KBM-7 (cell line): ENCODE measurements around the gene KCNQ1.

Experiments
- DNase-seq: peaks from one replicate; pipeline ENCODE4 v3.0.0-alpha.2; 2015
- in situ Hi-C: fragments of 300-500 bp; cut with MboI; formaldehyde crosslinking; loops from 2 replicates; pipeline ENCODE4 v1.14.3; 2020; ENCODE audit warnings: low sequenced_read_pairs, low pct_unique_long_range_greater_than_20kb, mixed read lengths

Gene KCNQ1

DNA sequence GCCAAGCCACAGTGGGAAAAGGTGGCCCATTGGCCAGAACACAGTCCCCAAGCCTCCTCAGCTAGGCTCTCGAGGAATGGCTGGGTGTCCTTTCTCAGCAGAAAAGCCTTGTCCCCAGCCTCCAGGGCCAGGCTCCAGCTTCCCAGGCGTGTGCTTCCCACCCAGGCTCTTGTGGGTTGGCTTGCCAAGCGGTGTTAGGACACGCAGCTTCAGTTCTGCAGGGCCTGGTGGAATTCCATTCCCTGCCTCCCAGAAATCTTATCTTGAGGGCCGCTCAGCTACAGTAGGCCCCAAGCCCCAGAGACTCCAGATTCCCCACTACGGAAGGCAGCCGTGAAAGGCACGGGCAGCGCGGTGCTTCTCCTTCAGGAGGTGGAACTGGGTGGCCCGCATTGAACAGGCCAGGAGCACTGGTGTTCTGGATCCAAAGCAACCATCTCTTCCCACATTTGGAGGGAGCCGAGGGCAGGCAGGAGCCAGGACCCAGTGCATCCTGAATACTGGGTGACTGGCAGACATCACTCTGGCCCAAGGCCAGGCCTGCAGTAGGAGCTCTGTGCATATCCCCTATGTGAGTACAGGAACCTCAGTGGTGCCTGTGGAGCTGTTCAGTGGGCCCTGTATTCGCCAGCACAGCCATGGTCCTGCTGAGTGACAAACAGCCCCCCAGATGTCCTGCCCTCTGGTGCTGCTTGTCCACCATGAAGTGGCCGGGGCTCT lies 271.7 kb downstream of the KCNQ1 start:
- in situ Hi-C loops: no loop called here
- DNase-seq: no peak

DNA sequence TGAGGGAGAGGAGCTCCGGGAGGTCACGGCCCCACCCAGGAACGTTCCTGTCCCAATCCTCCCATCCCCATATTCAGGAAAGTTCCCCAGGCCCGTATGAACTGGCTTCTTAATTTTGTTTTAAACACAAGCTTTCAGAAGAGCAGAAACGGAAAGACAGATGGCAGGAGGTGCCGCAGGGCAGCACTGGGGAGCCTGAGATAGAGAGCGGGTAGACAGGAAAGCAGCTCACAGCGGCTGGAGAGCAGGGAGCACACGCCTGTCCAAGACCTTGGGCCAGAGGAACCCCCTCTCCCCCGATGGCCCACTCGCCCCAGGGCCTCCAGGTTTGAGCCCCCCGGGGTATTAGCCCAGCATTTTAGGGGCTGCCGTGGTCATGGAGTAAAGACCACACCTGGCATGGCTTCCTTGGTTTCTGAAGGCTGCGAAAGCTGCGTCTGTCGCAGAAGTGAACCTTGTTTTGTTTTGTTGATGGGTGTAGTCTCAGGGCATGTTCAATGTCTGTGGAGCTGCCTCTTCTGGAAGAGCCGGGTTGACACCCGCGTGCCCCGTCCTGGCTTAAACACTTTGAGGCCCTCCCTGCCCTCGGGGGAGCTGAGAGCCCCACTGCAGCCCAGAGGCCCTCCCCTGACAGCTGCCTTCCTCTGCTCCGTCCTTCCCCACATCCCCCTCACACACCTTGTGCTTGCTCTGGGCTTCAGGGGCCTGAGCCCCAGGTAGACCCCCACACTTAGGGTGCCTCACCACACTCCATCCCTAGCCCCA lies 272.9 kb downstream of the KCNQ1 start:
- no peak for DNase-seq
- in situ Hi-C loops: no loop called here

DNA sequence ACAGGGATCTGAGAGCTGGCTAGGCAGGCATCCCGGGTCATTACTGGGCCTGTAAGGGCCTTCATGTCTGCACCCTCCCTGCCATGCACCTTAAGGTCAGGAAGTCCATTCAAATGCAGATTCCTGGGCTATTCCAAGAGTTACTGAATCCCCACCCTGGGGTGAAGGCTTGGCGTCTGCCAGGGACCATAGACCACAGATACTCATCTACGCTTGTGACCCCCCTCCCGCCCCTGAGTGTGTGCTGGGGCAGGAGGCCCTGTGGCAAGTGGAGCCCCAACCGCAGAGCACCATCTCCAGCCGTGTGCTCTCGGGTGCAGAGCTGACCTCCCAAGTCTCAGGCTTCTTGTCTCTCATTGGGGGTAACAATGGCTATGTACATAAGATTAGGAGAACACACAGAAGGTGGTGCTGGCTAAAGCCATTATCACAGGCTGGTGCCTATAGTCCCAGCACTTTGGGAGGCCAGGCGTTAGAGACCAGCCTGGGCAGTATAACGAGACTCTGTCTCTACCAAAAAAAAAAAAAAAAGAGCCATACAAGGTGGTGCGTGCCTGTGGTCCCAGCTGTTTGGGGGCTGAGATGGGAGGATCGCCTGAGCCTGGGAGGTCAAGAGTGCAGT lies 274.1 kb downstream of the KCNQ1 start:
- DNase-seq: no peak
- in situ Hi-C loops: no loop called here

DNA sequence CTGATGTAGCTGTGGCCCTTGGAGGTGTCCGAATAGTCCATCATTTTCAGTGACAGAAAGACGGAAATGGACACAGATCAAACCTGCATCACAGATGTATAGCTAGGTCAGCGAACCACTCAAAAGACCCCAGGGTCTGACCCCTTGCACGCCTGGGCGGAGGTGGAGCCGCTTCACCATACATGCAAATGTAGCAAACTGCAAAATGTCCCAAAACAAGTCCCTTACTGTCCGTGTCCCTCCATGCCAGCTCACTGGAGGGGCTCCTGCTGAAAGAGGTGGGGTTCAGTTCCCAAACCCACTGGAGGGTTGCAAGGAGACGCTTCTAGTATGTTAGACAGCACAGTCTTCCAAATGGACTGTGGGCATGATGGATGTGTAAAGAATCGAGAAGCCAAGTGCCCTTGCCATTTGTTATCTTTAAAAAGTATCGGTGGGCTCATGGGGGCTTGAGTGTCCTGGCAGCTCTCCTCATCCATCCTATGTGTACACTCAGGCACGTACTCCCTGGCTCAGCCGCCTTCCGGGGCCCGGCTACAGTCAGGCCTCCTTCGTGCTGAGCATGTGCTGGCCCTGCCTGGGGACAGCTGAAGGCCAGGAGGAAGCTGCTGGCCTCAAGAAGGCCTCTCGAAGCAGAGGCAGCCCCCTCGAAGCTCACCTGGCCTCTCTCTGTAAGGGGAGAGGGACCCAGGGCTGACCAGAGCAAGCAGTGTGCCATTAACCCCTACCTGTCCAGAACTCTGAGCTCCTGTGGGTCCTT lies 275.2 kb downstream of the KCNQ1 start:
- in situ Hi-C loops: no loop called here
- no peak for DNase-seq

DNA sequence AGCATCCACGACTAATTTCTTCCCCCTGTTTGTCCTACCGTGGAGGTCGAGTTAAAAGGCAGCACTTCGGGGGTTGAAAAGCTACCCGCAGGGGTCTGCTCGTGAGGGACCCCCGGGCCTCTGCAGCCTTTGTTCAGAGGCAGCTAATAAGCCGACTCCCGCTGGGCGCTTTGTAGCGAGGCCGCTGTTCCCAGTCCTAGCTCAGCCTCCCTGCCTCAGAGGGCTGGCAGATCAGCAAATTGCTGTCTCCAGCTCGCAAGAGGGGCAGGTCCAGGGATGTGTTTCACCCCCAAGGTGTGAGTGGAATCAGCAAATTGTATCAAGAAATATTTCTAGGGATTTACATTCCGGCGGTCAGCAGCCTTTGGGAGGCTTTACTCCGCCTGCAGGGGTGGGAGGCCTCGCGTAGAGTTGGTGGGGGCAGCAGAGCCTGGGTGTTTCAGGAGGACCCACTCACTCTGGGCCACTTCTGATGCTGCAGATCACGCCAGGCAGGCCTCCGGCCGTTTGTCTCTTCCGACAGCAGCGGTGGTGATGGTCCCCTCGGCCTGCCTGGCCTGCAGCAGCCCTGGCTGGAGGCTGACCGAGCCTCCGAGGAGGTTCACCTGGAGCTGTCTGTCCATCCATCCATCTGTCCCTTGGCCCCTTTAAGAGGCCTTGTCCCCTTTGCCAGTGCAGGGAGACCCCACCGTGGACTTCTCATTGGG lies 276.6 kb downstream of the KCNQ1 start:
- DNase-seq: no peak
- in situ Hi-C loops: no loop called here

DNA sequence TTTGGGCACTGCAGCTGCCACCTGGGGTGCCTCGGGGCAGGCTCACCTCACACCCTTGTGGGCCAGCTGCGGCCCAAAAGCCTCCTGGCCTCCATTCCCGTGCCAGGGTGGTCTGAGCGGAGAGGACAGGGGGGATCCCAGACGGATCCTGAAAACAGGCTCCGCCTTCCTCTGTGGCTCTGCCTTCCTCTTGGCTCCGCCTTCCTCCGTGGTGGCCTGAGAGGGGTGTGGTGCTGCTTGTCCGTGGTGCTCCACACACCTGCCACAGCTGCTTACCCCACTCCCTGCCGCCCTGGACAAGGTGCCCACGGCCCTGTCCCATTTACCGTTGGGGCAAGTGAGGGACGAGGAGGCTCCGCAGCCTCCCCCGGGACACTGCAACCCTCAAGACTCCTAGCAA lies 278.1 kb downstream of the KCNQ1 start:
- DNase-seq: no peak

DNA sequence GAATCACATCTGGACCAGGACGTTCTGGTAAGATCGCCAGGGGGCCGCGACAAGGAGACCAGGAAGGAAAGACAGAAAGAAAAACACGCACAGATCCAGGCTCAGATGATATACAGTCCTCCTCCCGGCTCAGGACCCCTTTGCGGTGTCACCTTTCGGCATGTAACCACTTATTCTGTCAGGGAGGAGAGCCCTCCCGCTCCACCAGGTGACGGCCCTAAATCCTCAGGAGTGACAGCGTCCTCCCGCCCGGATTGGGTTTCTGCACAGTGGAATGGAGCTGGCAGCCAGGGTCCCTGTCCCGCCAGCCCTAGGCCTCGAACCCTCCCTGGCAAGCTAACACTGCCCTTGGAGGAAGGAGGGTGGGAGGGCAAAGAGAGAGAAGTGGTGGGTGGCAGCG lies 279.3 kb downstream of the KCNQ1 start:
- no peak for DNase-seq
- in situ Hi-C loops: no loop called here

More for the DNA sequence above, 278.1 kb downstream of the KCNQ1 start:
- in situ Hi-C loops: no loop called here

DNA sequence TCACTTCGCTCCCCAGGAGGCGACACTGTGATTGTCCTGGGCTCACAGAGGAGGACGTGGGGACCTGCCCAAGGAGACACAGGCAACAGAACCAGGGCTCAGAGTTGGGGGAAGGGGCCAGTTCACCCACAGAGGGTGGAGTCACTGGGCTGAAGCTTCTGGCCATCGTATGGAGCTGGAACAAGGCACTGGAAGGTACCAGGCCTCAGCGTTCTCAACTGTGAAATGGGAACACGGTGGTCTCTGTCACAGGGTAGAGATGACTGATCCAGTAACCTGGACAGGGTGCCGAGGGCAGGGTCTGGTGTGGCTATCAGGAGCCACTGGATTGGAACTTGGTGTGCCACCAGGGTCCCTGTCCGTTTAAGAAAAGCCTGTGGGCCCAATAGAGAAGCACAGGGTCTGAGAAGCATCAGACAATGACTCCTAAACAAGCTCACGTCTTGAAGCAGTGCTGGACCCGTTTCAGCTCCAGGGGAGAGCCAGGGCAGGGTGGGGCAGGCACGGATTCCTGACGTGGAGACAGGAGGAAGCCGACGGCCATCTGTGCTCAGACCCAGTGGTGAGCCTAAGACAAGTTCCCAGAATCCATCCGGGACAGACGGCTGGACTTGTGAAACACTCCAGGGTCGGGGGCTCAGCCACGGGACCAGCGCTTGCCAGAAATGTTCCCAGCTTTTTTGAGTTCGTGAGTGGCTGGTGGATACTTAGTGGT lies 280.0 kb downstream of the KCNQ1 start:
- in situ Hi-C loops: no loop called here
- DNase-seq: no peak

DNA sequence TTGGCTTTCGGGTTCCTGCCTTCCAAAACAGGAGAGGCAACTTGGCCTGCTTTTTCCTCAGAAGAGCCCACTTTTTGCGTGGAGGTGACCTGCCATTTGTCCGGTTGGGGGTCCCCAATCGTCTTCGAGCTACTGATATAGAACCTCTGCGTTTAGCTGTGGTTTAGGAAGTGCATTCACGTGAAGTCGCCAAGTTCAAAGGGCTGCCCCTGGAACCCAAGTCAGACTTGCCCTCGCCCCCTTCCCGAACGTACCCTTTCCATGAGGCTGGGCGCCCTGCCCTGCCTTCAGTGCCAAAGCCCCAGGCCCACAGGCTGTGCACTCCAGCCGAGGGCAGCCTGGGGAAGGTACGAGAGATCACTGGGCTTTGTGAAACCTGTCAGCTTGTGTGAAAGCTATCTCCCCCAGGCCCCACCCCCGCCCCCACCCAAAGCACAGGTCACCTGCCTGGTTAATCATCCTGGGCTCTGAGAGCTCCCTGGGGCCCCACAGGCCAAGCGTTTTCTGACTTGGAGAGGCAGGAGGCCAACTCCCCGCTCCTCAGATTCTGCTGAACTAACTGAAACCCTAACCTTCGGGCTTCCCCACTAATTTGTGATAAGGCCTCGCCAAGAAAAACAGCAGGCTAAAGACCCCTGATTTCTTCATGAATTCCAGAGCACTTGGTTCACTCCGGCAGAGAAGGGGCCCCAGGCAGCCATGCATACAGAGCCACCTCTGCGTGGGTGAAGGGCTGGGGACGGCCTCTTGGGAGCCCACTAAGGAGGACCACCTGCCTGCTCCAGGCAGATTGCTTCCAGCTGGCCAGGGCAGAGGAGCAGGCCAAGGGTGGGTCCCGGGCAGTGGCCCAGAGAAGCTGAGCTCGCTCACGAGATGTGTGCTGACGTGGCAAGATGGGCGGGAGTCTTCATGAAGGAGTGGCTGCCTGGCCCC lies 280.8 kb downstream of the KCNQ1 start:
- in situ Hi-C loops: no loop called here
- no peak for DNase-seq

DNA sequence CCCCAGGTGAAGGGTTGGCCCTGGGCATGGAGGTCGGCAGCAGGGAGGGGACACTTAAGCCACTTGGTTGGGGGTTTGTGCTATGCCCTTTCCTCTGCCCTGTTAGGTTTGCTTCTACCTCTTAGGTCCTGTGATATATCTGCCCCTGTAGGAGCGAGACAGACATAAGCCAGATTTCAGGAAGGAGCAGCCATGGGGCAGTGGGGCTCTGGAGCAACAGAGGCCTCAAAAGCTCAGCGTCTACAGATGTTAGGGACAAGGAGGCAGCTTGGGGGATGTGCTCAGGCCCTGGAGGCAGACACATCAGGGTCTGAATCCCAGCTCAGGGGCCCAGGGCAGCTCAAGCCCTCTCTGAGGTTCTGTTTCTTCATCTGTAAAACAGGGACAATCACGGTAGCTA lies 282.2 kb downstream of the KCNQ1 start:
- in situ Hi-C loops: no loop called here
- no peak for DNase-seq

DNA sequence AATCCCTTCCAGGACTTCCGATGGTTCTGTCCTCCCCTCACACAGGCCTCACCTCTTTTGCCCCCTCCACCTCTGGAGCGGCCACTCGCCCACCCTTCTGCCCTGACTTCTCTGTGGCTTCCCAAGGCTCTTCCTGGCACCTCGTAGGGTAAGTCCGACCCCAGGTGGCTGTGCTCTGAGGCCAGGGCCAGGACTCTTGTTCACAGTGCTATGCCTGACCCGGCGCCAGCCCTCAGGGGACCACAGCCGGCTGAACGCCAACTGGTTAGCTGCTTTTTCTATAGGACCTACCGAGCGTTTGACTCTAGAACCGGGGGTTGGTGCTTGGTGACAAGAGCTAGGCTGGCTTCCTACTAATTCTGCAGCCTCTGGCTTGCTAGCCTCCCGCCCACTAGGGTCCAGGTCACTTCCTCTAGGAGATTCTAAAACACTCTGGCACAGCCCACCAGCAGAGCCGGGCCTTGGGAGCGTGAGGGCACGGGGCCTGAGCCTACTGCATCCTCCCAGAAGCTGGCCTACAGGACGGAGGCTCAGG lies 283.4 kb downstream of the KCNQ1 start:
- in situ Hi-C loops: no loop called here
- DNase-seq: no peak

DNA sequence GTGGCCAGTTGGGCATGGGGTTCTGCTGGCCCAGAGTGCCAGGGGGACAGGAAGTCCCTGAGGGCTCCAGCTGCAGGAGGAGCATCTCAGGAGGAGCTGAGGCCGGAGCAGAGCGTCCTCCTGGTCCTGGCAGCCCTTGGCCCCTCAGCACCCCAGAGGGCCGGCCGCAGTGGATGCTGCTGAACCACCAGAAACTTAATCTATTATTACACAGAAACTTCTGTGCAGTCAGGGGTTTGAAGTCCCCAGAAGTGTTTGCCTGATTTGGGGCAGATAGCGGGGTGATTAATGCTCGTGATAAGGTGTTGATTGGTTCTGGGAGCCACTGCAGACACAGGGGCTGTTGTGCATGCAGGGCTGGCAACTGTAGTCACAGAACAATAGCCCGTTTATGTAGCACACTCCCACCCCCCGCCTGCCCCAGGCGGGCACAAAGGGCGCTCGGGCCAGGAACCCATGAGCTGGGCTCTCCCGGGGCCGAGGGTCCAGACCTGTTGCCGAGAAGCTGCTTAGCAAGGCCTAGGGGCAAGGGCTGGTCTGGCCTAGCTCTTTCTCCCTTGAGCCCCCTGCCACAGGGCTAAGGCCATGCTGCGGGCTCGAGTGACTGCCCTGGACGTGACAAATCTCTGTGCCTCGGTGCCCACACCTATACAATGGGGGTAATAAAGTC lies 284.0 kb downstream of the KCNQ1 start:
- no peak for DNase-seq
- in situ Hi-C loops: no loop called here

DNA sequence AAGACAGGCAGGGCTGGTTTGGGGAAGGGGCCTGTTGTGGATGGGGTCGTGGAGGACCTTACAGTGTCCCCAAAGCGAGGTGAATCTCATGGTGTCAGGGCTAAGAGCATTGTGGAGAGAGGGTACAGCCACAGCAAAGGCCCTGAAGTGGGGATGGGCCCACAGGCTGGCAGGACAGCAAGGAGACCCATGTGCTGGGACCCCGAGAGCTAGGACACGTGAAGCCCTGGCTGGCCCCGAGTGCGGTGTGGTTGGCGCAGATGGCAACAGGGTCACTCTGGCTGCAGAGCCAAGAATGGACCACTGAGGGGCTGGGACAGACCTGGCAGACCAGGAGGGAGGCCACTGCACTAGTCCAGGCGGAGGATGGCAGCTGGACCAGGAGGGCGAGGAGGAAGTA lies 285.0 kb downstream of the KCNQ1 start:
- in situ Hi-C loops: no loop called here
- DNase-seq: no peak

DNA sequence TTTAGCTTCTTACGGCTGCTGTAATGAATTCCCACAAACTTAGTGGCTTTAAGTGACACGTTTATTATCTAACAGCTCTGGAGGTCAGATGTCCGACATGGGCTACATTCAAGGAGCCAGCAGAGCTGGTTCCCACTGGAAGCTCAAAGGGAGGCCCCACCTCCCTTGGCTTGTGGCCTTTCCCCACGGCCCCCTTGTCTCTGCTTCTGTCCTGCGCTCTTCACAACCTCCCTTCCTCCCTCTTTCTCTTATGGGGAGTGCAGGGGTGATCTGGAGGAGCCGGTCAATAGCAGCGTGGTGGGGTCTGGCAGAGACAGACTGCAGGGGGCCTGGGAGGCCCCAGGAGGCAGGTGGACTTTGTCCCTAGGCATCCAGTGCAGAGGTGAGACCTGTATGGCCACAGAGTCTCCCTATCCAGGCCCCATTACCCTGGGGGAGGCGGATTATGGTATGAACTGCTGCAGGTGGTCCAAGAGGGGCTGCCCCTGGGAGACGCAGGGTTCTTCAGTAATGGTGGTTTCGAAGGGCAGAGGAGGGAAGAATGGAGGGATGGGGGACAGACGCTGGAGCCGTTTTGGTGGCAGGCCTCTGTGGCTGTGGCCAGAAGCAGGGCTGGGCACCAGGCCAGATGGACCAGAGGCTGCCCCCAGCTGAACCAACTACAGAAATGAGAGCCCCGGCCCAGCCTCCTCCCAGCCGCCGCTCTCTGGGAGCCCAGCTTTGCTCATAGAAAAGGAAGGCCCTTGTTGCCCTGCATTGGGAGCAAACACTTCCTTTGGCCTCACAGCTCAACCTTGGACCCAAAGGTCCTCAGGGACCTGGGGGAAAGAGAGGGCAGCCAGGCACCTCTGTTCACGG lies 285.7 kb downstream of the KCNQ1 start:
- in situ Hi-C loops: no loop called here
- DNase-seq: no peak

DNA sequence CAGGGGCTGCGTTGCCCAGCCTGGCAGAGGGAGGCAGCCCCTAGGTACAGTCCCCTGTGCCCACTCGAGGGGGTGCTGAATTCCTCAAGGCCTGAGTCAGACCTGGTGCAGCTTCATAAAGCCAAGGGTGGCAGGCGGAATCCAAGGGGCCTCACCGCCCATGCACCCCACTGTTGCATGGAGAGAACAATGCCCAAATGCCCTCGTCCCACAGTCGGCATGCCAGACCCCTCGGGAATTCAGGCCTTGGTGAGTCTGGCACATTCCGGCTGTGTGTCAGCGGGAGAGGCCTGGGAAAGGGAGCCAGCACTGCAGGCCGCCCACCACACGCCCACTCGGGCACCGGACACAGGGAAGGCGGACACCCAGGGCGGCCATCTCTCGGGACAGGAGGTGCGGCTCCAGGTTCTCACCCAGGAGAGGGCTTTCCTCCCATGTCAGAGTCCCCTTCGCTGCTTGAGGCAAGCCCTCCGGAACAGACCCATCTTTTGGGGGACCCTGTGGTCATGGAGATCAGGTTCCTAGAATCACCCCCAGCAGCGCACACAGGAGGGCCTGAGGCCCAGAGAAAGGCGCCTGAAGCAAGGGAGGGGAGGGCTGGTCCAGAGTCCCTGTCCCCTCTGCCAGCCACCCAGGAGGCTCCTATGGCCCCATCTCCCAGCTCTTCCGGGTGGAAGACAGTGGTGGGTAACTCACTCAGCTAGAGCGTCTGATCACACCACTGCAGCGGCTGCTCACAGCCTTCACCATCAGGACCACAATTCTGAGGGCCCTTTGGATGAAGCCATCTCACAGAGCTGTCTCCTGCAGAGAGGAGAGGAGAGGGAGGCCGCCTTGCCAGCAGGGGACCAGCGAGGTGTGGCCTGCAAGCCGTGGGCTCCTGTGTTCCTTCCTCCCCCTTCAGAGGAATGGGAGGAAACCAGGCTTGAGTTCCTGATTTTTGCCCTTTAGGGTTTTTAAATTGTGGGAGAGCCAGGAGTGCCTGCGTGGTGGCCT lies 286.6 kb downstream of the KCNQ1 start:
- peak; percentile 30 for DNase-seq
- in situ Hi-C loops: no loop called here
